Neutrophil (primary cell): ENCODE measurements around the gene KRT77.

Experiments used
- H3K27ac ChIP-seq: fragments of 200-600 bp; sonication (generic); 2 replicates; pipeline ENCODE4 v1.5.1; 2016; ENCODE audit warnings: mild to moderate bottlenecking, moderate library complexity
- H3K27me3 ChIP-seq: fragments of 200-600 bp; sonication (generic); 2 replicates; pipeline ENCODE4 v1.6.0; 2016; ENCODE audit warnings: mild to moderate bottlenecking
- H3K36me3 ChIP-seq: fragments of 200-600 bp; sonication (generic); 2 replicates; pipeline ENCODE4 v1.5.1; 2017
- H3K4me1 ChIP-seq, 2 experiments: fragments of 200-600 bp in 1 of 2; sonication (generic) in 1 of 2; 1 replicate in 1 of 2; 2 replicates in 1 of 2; pipeline versions ENCODE4 v1.5.1 to v1.6.1; 2013 to 2016; ENCODE audit warnings: low read depth in 1 of 2, low read length in 1 of 2, mild to moderate bottlenecking in 1 of 2, moderate library complexity in 1 of 2; ENCODE audit not compliant: control insufficient read depth in 1 of 2, insufficient read depth in 1 of 2
- H3K4me3 ChIP-seq, 2 experiments: fragments of 200-600 bp in 1 of 2; sonication (generic) in 1 of 2; 1 replicate in 1 of 2; 2 replicates in 1 of 2; pipeline ENCODE4 v1.5.1; 2013 to 2016; ENCODE audit warnings: low read depth in 1 of 2, low read length in 1 of 2, mild to moderate bottlenecking in 1 of 2, moderate library complexity in 1 of 2
- H3K9me3 ChIP-seq: fragments of 200-600 bp; sonication (generic); 2 replicates; pipeline ENCODE4 v1.5.1; 2016
- CTCF ChIP-seq: fragments of 200-600 bp; sonication (generic); IDR thresholded peaks from 2 replicates; pipeline ENCODE4 v1.5.1; 2016; ENCODE audit warnings: antibody characterized with exemption

KRT77 gene

GRCh38 chr12:52682381-52682660 lies 21.0 kb downstream of the KRT77 start:
- Histone ChIP-seq H3K27ac (no peak overlapping the region), H3K36me3 (no peaks in the 10 kb centered on the region), H3K27me3 (peaks cover 11% of the 10 kb centered on the region), H3K9me3 (no peaks in the 10 kb centered on the region), H3K4me1 (no peaks in the 10 kb centered on the region), H3K4me3 (no peak overlapping the region)
- no peak for TF ChIP-seq CTCF

GRCh38 chr12:52681526-52682380 lies 21.6 kb downstream of the KRT77 start:
- H3K27ac ChIP-seq = no peak overlapping the region
- no peaks in the 10 kb centered on the region for H3K4me1 ChIP-seq
- H3K27me3 ChIP-seq = peaks cover 11% of the 10 kb centered on the region
- no peak overlapping the region for H3K4me3 ChIP-seq
- no peak for TF ChIP-seq CTCF
- H3K36me3 ChIP-seq = no peaks in the 10 kb centered on the region
- H3K9me3 ChIP-seq = no peaks in the 10 kb centered on the region

DNA sequence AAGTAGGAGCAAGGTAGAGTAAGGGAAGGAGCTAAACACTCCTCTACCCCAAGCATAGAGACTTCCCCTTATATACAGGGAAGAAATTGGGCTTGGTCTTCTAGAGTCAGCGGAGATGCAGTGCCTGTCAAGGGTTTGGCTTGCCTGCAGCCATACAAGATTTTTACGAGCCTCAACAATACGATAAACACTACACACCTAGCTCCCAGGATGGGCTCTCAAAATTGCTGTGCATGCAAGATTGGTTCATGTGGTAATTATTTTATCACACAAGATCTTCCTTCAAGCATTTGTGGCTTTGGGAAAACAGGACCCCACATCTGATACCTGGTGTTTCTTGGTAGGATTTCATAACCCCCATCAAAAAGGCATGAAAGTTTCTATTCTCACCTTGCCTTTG lies 23.0 kb downstream of the KRT77 start, which contains the start of gene KRT1:
KRT1 (minus strand) TSS at position 45 of the 400 bp plus-strand sequence. CDS start 59 bp downstream, outside the sequence.
- H3K27me3 ChIP-seq = peaks cover 4% of the 10 kb centered on the region
- no peaks in the 10 kb centered on the region for H3K4me1 ChIP-seq
- H3K4me3 ChIP-seq = no peak within 1 kb of the TSS
- no peaks in the 10 kb centered on the region for H3K9me3 ChIP-seq
- no peak within 1 kb of the TSS for H3K27ac ChIP-seq
- TF ChIP-seq CTCF = no peak
- H3K36me3 ChIP-seq = no peaks in the 10 kb centered on the region

DNA sequence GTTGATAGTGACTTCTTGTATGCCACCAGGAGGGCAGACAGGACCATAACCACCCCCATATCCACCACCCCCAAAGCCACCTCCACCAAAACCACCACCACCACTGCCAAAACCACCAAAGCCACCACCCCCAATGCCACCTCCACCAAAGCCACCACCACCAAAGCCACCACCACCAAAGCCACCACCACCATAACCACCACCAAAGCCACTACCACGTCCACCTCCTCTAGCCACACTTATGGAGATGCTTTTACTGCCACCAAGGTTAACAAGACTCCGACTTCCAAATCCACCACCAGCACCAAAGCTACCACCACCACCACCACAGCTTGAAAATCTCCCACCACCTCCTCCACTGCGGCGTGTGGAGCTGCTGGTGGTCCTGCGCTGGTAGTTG lies 23.4 kb downstream of the KRT77 start:
- Histone ChIP-seq H3K9me3 (no peaks in the 10 kb centered on the region), H3K27me3 (peaks cover 4% of the 10 kb centered on the region)

DNA sequence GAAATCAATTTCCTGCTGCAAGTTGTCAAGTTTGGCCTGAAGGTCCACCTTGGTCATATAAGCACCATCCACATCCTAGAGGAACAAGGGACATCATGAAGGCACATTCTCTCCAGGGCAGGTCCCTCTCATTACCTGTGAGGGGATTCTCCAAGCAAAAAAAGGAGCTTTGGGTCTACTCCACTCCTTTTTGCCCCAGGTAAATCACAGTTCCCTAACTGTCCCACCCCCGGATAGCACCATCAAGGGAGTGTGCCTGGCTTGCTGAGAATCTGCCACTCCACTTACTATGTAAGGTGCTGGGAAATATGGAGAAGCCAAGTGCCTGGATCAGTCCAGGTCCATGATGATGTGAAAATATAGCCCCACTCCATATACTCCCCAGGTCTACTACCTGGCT lies 25.7 kb downstream of the KRT77 start:
- Histone ChIP-seq H3K4me3 (no peak overlapping the region), H3K36me3 (no peaks in the 10 kb centered on the region), H3K9me3 (no peaks in the 10 kb centered on the region), H3K4me1 (no peaks in the 10 kb centered on the region), H3K27me3 (peaks cover 4% of the 10 kb centered on the region), H3K27ac (no peak overlapping the region)
- TF ChIP-seq CTCF = no peak

More for the DNA sequence above, 23.4 kb downstream of the KRT77 start:
- Histone ChIP-seq H3K4me1 (no peaks in the 10 kb centered on the region), H3K4me3 (no peak overlapping the region), H3K27ac (no peak overlapping the region), H3K36me3 (no peaks in the 10 kb centered on the region)
- TF ChIP-seq CTCF = no peak
